Measurements from ENCODE around the gene TRMT2A.

The TRMT2A gene

DNA sequence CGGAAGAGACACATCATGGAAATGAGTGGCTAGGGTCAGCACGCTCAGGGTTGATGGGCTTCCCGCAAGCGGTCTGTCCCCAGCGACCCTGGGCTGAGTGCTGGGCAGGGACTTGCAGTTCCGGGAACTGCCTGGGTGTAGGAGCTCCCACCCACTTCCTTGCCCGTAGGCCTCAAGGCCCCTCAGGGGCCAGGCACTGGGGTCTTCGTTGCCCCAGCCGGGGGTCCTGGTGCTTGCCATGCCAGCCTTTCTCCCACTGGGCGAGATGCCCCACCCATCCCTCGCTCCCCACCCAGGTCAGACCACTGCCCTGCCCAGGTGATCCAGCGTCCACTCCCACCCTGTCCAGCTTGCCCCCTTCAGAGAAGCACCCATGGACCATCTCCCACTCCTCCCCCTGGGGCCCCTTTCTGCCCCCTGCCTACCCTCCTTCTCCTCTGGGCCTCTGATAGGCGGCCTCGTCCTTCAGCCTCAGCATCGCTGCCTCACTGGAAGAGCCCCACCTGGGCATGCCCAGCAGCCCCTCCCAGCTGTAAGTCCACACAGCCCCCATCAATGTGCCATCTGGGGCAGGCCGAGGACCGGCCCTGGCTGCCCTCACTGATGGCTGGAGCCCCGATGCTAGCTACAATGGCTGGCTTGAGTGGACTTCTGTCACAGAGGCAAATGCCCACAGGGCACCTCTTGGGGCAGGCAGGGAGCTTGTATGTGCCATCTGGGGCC lies 54.8 kb downstream of the TRMT2A start:
- DNase-seq (ENCODE audit: low read depth in 3 of 3): no peak
